HEK293T (cell line): ENCODE data around the gene FAM131C.

Experiments used
- BHLHE40 ChIP-seq: fragments of 450-650 bp; IDR thresholded peaks from 2 replicates; pipeline ENCODE4 v1.6.1; 2016; ENCODE audit warnings: mild to moderate bottlenecking, moderate library complexity, borderline replicate concordance
- FOXK2 ChIP-seq: fragments of 450-650 bp; IDR thresholded peaks from 2 replicates; pipeline ENCODE4 v1.6.1; 2016; ENCODE audit warnings: mild to moderate bottlenecking
- FOXM1 ChIP-seq: fragments of 450-650 bp; IDR thresholded peaks from 2 replicates; pipeline ENCODE4 v1.6.1; 2017; ENCODE audit warnings: mild to moderate bottlenecking, borderline replicate concordance
- L3MBTL2 ChIP-seq: fragments of 450-650 bp; conservative IDR thresholded peaks from 2 replicates; pipeline ENCODE4 v1.6.1; 2016; ENCODE audit warnings: mild to moderate bottlenecking
- SP1 ChIP-seq: fragments of 450-650 bp; IDR thresholded peaks from 2 replicates; pipeline ENCODE4 v1.6.1; 2017
- SUZ12 ChIP-seq: fragments of 450-650 bp; IDR thresholded peaks from 2 replicates; pipeline ENCODE4 v1.6.1; 2016; ENCODE audit warnings: mild to moderate bottlenecking
- TARDBP ChIP-seq: fragments of 450-650 bp; IDR thresholded peaks from 2 replicates; pipeline ENCODE4 v1.6.1; 2016

- TF ChIP-seq FOXK2 (no peak), TARDBP (no peak), L3MBTL2 (no peak), BHLHE40 (no peak), SUZ12 (no peak), FOXM1 (no peak), SP1 (no peak)
Observed at GRCh38 chr1:16009678-16010077, 63.8 kb downstream of the FAM131C start.
